Neural crest cell (in vitro differentiated cells): ENCODE data around the gene GOLGA6D. TPM values are rescaled to one million over a fixed set of nuclear protein-coding genes. Genes with fewer than 3 reads are reported as not detected.
"Not testable (repeated sequence)": the region's sequence is repeated elsewhere in the genome, so short reads cannot be mapped to it uniquely, and the experiment has no call there.

Source experiments
- DNase-seq: peaks from one replicate; pipeline ENCODE4 v3.0.0; 2021; ENCODE audit warnings: low read depth, mixed read lengths, low spot score
- H3K27ac Mint-ChIP-seq: one replicate; pipeline ENCODE4 v1.8.0; 2021; ENCODE audit warnings: mild to moderate bottlenecking, mixed read lengths; ENCODE audit not compliant: unreplicated experiment
- H3K27me3 Mint-ChIP-seq: 2 replicates; pipeline ENCODE4 v1.8.0; 2021; ENCODE audit warnings: low read depth, mild to moderate bottlenecking, mixed read lengths
- H3K36me3 Mint-ChIP-seq: 2 replicates; pipeline ENCODE4 v1.8.0; 2021; ENCODE audit warnings: low read depth, mild to moderate bottlenecking, mixed read lengths
- H3K4me1 Mint-ChIP-seq: 2 replicates; pipeline ENCODE4 v1.8.0; 2021; ENCODE audit warnings: mixed read lengths
- H3K4me3 Mint-ChIP-seq: one replicate; pipeline ENCODE4 v1.8.0; 2021; ENCODE audit warnings: mild to moderate bottlenecking, mixed read lengths
- H3K9me3 Mint-ChIP-seq: 2 replicates; pipeline ENCODE4 v1.8.0; 2021; ENCODE audit warnings: mixed read lengths
- total RNA-seq: library from RNA; stranded (reverse); gene quantifications from 2 replicates; pipeline ENCODE4 v1.2.1, GENCODE V29; 2021
- TF ChIP-seq, protein P1 (sequence below): fragments of 200-600 bp; sonication (generic); conservative IDR thresholded peaks from 2 replicates; pipeline ENCODE4 v1.5.0; 2021; ENCODE audit warnings: antibody characterized with exemption, mild to moderate bottlenecking

Gene GOLGA6D
- total RNA-seq, 1 donor from 2014 or later = not detected

DNA sequence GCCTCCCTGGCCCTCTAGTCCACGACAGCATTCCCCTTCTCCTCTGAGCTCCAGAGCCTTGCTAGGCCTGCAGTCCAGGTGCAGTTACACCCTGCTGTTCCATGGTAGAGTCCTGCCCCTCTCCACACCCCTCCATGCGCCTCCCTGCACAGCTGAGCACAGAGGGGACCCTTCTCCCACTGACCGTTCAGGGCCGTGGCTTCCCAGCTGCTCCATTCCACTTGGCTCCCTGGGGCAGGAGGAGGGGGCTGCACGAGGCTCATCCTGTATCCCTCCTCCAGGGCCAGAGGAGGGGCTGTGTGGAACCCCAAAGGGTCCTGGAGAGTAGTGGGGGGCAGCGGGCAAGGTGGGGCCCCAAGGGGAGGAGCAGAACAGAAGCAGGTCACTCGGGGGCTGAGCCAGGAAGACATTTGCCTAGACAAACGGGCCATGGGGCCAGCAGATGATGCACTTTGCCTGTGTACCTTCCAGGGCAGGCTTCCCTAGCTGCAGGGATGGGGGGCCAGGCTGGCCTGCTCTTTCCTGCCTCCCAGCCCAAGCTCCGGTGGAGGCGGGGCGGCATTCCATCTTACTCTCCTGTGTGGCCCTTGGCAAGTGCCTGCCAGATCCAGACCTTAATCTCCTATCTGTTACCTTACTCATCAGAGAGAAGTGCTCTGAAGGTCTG, 45.2 kb upstream of the GOLGA6D start:
- Mint-ChIP-seq H3K27me3 (peaks cover 4% of the 10 kb centered on the region), H3K9me3 (peaks cover 3% of the 10 kb centered on the region), H3K4me1 (no peaks in the 10 kb centered on the region), H3K27ac (no peak overlapping the region), H3K4me3 (no peak overlapping the region), H3K36me3 (no peaks in the 10 kb centered on the region)
- DNase-seq = no peak
- TF ChIP-seq, protein P1, sequence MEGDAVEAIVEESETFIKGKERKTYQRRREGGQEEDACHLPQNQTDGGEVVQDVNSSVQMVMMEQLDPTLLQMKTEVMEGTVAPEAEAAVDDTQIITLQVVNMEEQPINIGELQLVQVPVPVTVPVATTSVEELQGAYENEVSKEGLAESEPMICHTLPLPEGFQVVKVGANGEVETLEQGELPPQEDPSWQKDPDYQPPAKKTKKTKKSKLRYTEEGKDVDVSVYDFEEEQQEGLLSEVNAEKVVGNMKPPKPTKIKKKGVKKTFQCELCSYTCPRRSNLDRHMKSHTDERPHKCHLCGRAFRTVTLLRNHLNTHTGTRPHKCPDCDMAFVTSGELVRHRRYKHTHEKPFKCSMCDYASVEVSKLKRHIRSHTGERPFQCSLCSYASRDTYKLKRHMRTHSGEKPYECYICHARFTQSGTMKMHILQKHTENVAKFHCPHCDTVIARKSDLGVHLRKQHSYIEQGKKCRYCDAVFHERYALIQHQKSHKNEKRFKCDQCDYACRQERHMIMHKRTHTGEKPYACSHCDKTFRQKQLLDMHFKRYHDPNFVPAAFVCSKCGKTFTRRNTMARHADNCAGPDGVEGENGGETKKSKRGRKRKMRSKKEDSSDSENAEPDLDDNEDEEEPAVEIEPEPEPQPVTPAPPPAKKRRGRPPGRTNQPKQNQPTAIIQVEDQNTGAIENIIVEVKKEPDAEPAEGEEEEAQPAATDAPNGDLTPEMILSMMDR = no peak

DNA sequence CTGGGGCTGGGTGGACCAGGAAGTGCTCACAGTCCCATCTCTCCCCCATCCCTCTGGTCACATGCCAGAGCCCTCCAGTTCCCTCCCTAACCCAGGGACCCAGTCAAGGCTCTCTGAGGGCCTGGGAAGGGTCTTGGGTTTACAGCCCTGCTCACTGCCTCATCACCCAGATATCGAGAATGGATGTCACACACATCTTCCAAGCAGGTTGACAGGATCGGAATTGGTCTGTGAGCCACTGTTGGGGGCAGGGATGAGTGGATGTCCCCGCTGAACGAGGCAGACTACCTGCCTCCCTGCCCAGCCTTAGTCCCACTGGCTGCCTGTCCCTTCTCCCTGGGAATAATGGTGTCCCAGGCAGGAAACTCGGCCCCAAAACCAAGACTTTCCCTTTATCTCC, 44.5 kb upstream of the GOLGA6D start:
- no peak overlapping the region for H3K4me3 Mint-ChIP-seq
- peaks cover 3% of the 10 kb centered on the region for H3K9me3 Mint-ChIP-seq
- no peak for DNase-seq
- no peaks in the 10 kb centered on the region for H3K4me1 Mint-ChIP-seq
- TF ChIP-seq, protein P1 = no peak
- H3K27ac Mint-ChIP-seq = no peak overlapping the region
- peaks cover 4% of the 10 kb centered on the region for H3K27me3 Mint-ChIP-seq
- no peaks in the 10 kb centered on the region for H3K36me3 Mint-ChIP-seq

DNA sequence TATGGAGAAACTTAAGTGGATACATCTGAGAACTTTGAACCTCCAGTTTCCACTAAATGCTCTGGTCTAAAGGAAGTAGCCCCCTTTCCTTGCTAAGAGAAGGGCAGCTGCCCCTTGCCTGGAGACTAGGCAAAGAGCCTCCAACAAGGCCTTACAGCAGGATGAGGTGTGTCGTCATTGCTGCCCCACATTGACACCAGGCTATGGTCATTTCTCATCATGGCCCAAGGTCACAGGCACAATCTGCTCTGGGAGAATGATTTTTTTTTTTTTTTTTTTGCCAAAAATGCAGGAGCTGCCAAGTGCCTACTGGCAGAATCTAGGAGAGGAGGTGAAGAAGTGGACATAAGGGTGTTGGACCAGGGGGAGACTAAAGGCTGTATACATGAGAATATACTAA, 36.9 kb upstream of the GOLGA6D start:
- not testable (repeated sequence) for DNase-seq, H3K4me3 Mint-ChIP-seq, H3K36me3 Mint-ChIP-seq, H3K27ac Mint-ChIP-seq, H3K9me3 Mint-ChIP-seq, H3K4me1 Mint-ChIP-seq
- peaks cover 21% of the 10 kb centered on the region for H3K27me3 Mint-ChIP-seq

DNA sequence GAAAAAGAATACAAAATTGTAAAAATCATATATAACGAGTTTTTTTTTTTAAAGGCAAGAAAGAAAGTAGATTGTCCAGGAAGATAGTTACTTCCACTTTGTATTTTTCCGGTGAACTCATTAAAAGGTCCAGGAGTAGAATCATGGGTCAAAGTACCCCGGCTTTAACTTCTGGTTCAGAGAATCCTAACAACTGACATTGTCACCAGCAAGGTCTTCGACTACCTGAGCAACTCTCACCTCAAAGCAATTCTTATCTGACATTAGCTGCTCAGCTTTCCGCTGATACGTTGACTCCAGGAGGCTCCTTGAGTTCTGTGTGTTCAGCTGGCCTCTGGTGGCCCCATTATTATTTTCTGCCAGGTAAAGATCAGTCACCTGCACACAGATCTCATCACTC, 33.6 kb upstream of the GOLGA6D start:
- not testable (repeated sequence) for H3K4me3 Mint-ChIP-seq, DNase-seq, H3K36me3 Mint-ChIP-seq, H3K9me3 Mint-ChIP-seq, H3K4me1 Mint-ChIP-seq, H3K27ac Mint-ChIP-seq
- peaks cover 25% of the 10 kb centered on the region for H3K27me3 Mint-ChIP-seq

DNA sequence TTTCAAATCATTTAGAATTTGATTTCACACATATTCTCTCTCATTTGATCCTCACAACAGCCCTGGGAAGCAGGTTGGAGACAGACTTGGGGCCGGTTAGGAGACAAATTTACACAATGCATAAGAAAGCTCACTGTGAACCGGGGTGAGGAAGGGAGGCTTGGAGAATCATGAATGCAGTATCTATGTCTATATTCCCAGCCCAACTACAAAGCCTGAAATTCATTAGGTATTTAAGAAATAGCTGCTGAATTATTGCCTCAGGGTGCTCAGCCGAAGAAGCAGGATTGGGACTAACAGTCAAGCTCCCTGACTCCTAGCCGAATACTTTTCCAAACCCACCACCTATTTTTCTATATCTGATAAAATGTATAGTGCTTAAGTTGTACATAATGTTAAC, 32.9 kb upstream of the GOLGA6D start:
- no peak overlapping the region for H3K27ac Mint-ChIP-seq

DNA sequence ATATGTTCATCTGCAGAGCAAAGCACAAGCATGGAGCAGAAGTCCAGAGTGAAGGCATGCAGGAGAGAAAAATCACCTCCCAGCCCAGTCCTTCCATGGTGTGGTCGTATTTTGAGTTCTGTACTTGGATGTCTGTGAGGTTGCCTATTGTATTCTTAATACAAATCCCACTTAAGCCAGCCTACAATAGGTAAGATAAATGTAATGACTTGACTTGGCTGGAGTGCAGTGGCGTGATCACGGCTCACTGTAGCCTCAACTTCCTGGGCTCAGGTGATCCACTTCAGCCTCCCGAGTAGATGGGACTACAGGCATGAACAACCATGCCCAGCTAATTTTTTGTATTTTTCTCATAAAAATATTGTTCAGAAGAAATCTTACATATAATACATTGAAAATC, 31.3 kb upstream of the GOLGA6D start:
- H3K27me3 Mint-ChIP-seq = peaks cover 20% of the 10 kb centered on the region
- not testable (repeated sequence) for H3K4me3 Mint-ChIP-seq

More for the DNA sequence above, 32.9 kb upstream of the GOLGA6D start:
- peaks cover 25% of the 10 kb centered on the region for H3K27me3 Mint-ChIP-seq
- no peaks in the 10 kb centered on the region for H3K36me3 Mint-ChIP-seq
- H3K9me3 Mint-ChIP-seq = no peaks in the 10 kb centered on the region
- H3K4me1 Mint-ChIP-seq = peaks cover 6% of the 10 kb centered on the region
- no peak for DNase-seq
- TF ChIP-seq, protein P1 = no peak
- H3K4me3 Mint-ChIP-seq = no peak overlapping the region

DNA sequence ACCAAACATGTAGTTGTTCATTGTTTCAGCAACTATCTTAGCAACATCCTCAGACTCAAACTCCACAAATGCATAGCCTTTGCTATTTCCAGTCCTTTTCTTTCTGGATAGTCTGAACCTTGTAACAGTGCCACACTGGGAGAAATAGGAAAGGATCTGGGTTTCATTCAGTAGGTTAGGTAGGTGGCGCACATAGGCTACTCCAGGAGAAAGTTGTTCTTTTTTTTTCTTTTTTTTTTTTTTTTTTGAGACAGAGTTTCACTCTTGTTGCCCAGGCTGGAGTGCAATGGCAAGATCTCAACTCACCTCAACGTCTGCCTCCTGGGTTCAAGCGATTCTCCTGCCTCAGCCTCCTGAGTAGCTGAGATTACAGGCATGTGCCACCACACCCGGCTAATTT, 30.4 kb upstream of the GOLGA6D start:
- not testable (repeated sequence) for H3K4me3 Mint-ChIP-seq, H3K27ac Mint-ChIP-seq, H3K36me3 Mint-ChIP-seq, H3K9me3 Mint-ChIP-seq, DNase-seq, H3K4me1 Mint-ChIP-seq
- peaks cover 20% of the 10 kb centered on the region for H3K27me3 Mint-ChIP-seq

More for the DNA sequence above, 31.3 kb upstream of the GOLGA6D start:
- not testable (repeated sequence) for DNase-seq, H3K27ac Mint-ChIP-seq, H3K9me3 Mint-ChIP-seq, H3K36me3 Mint-ChIP-seq, H3K4me1 Mint-ChIP-seq

DNA sequence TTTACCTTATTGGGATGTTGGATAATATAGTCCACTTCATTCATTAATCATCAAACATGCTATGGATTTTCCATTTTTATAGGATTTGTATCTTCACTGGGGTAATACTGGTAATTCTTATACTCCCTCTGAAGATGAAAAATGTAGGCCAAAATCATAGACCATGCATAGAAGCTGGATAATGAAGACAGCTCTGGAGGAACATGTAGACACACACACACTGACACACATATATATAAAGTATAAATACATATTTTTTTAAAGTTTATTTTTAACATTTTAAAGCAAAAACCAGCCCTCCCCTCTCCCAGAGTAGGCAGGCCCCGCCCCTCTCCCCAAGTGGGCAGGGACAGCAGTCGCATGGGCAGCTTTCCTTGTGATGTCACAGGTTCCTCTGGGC, 24.6 kb upstream of the GOLGA6D start, which contains the start of gene GOLGA6C:
GOLGA6C (plus strand) TSS at position 301 of the 400 bp plus-strand sequence. CDS start 265 bp downstream, outside the sequence.
- H3K4me1 Mint-ChIP-seq, H3K9me3 Mint-ChIP-seq, DNase-seq, H3K4me3 Mint-ChIP-seq, H3K36me3 Mint-ChIP-seq, H3K27ac Mint-ChIP-seq, H3K27me3 Mint-ChIP-seq: not testable (repeated sequence)

DNA sequence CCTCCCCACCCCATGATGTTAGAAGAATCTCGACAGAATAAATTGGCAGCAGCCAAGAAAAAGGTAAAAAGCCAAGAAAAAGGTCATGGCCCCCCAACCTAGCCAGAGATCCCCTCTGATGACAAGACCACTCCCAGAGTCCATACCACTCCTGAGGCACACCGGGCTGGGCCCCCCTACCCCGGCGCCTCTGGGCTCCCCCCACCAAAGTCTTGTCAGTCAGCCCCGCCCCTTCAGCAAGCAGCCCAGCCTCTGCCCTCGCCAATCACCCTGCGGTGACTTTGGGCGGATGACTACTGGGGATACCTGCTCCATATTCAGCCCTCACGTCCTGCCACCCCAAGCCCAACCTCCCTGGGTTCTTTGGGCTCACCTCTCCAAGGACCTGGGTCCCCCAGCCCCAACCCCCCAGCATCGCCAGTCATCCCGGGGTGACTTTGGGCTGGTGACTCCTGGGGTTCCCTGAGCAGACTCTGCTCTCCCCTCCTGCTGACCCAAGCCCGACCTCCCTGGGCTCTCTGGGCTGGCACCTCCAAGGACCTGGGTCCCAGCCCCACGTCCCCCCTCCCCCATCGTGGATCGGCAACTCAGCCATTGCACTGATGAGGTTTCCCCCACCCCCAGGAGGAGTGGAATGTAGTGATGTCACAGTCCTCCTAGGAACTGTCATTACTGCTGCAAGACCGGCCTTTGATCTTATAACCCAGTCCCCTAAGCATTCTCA, 23.9 kb upstream of the GOLGA6D start:
- not testable (repeated sequence) for H3K27me3 Mint-ChIP-seq, H3K9me3 Mint-ChIP-seq, H3K4me3 Mint-ChIP-seq, H3K36me3 Mint-ChIP-seq, DNase-seq, H3K27ac Mint-ChIP-seq, H3K4me1 Mint-ChIP-seq

DNA sequence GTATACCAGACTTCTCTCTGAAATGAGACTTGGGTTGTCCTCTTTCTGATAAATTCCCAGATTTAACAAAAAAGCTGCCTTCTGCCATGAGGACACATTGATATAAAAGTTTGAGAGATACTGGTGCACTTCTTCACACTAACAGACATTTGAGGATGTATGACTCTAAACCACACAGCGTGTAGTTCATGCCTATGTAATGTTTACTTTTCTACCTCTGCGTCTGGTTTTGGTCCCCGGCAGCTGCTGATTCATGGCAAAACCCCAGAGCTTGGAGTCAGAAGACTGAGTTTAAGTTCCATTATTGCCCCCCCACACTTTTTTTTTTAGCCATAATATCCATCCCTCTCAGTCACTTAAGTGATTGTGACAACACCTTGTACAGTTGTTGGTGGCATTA, 22.8 kb upstream of the GOLGA6D start:
- not testable (repeated sequence) for H3K9me3 Mint-ChIP-seq, H3K4me1 Mint-ChIP-seq, DNase-seq

More for the DNA sequence above, 22.8 kb upstream of the GOLGA6D start:
- not testable (repeated sequence) for H3K27ac Mint-ChIP-seq, H3K27me3 Mint-ChIP-seq, H3K36me3 Mint-ChIP-seq, H3K4me3 Mint-ChIP-seq
